ENCODE data around the gene ANXA1.
A peak's percentile ranks its signal among the peaks of the same experiment; 100 is the strongest.

Gene ANXA1

DNA sequence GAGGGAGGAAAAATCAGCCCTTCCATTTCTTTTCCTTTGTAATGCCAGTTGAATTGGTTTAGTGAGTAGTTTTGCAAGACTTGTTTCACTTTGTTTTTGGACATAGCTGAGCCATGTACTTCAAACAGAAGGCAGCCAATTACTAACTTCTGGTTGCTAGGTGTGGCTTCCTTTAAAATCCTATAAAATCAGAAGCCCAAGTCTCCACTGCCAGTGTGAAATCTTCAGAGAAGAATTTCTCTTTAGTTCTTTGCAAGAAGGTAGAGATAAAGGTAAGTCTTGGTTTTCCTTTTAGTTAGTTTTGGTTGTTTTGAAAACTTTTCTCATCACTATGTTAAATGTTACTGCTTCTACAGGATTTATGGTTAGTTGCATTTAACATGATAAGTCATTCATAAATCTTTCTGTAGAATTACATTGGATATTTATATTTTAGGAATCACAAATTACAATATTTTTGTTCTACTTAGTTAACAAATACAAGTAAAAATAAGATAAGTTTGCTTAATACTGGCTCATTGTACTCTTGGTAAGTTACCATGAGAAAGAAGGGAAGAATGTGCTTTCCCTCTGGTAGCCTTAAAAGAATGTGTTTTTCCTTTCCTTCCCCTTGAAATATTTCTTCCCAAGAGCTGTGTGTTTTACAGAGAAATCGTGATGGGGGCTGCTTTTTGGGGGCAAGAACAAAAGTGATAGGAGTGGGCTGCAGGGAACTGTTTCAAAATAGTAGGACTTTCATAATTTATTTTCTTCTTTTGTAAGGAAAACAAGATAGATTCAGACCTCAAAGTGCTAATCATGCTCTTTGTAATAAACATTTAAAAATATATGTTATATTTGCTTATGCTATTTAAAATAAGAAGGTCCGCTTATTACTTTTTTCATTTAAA is at the start of gene ANXA1:
Gene ANXA1 (plus strand): TSS at position 213 of the 890 bp plus-strand sequence. CDS start 6,671 bp downstream, outside the sequence.
- DNase-seq: no peak

DNA sequence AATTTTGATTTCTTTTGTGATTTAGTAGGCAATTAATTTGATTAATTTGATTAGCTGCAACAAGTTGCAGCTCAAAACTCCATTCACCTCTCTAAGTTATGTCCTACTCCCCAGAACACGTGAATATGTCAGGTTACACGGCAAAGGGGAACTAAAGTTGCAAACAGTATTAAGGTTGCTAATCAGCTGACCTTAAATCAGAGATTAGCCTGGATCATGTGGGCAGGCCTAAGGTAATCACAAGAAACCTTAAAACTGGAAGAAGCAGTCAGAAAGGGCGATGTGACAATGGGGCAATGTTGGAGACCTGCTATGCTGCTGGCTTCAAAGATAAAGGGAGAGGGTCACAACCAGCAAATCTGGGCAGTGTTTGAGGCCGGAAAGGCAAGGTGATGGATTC is 47.3 kb upstream of the ANXA1 start:
- no peak for DNase-seq

DNA sequence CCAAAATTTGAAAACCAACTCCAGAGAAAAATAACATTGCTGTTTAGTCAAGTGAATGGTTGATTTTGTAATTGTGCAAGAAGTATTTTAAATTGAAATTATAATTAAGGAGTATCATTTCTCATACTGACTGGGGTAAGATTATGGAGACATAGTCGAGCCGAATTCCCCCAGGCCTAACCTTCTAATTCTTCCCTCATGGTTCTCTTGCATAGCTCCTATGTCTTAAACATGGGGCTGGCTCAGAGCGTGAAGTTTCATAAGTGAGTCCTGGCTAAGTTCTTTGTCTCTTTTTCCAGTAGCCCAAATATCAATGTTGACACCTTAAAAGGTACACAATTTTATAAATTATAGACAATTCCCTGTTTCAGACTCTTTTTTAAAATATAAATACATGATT is 46.7 kb upstream of the ANXA1 start:
- no peak for DNase-seq

DNA sequence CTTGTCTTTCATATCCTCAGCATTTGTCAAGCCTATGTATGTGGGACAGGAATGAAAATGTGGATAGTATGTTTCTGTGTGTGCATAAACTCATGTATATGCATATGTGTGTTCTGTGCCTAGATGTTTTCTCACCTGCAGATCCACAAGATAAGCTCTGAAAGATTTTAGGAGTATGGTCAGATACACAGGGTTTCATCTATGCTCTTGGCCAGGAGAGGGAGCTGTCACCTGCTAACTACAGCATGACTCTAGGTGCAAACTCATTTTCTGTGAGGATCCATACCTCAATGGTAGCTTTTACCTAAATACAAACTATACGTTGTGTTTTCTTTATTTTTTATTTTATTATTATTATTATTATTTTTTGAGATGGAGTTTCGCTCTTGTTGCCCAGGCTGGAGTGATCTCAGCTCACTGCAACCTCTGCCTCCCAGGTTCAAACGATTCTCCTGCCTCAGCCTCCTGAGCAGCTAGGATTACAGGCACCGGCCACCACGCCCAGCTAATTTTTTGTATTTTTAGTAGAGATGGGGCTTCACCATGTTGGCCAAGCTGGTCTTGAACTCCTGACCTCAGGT is 44.1 kb upstream of the ANXA1 start:
- peak in 8 of 56 donors; percentile 0 to 42 (median 4) for DNase-seq

GRCh38 chr9:73114058-73114457 is 37.6 kb upstream of the ANXA1 start:
- no peak for DNase-seq

DNA sequence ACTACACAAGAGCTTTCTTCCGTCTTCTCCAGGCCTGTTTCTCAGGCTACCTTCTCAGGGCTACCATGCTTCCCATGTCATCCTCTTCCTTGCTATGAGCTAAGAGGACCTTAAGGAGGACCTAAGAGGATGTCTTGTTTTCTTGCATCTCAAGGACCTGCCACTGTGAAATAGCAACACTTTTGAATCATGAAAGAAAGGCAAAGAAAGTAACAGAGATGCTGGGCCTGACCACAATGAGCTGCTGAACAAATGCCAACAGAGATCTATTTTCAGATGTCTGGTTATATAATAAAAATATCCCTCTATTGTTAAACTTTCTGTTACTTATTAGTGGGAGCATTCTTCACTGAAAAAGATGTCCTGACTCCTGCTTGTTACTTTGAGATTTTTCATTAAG is 36.7 kb upstream of the ANXA1 start:
- no peak for DNase-seq

- no peak for DNase-seq
These were observed 35.6 kb upstream of the ANXA1 start for GRCh38 chr9:73116031-73116430.

DNA sequence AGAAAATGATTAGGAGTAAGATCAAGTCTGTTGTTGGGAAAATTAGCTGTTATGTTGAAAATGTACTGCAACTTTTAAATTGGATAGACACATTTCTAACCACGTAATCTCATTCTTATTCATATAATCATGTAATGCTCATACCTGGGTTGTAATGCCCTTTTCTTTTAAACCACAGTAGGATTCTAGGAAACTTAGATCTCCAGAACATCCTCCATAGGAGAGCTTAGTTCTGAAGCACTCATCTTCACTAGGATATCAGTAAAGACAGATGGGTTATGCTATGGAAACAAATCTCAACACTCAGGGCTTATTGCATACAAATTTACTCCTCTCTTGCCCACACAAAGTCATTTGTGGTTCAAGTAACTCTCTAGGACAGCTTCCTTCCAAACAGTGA is 34.8 kb upstream of the ANXA1 start:
- DNase-seq: no peak

GRCh38 chr9:73118286-73118685 is 33.4 kb upstream of the ANXA1 start:
- DNase-seq: no peak

GRCh38 chr9:73118898-73119554 is 32.6 kb upstream of the ANXA1 start:
- no peak for DNase-seq

GRCh38 chr9:73121375-73121935 is 30.2 kb upstream of the ANXA1 start:
- no peak for DNase-seq

- DNase-seq: no peak
These were observed 26.0 kb upstream of the ANXA1 start for GRCh38 chr9:73125651-73126050.

DNA sequence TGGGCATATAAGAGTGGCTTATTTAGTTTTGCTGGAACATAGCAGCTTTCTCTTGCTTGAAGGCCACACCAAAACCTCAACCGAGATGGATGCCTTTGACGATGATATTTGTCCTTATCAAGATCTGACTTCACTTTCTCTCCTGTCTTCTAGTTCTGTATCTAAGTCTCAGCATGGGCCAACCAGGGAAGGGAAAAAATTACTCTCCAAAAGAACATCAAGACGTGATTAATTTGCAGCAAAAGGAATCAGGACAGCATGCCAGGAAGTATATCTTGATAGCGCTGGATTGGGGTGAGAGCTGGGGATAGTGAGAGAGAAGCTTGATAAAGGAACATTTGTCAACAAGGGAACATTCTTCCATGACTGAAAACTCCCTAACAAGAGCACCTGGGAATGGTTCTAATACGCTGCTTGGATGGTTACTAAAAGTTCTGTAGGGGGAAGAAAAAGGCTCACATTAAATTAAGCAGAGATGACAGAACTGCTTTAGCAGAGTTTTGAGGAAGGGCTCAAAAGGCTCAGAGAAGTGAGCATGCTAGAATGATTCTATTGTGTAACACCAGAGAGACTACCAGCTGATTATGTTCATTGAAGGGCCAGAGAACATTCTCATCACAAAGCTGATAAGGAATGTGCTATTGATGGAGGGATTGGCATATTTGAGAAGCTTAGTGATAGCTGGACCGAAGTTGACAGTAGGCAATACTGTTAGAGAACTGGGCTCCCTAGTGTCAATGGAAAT is 21.6 kb upstream of the ANXA1 start:
- no peak for DNase-seq

- DNase-seq: no peak
These were observed 20.2 kb upstream of the ANXA1 start for GRCh38 chr9:73131461-73131860.

- peak in 39 of 56 donors; percentile 2 to 67 (median 17) for DNase-seq
These were observed 19.5 kb upstream of the ANXA1 start for GRCh38 chr9:73132034-73132776.

- DNase-seq: no peak
These were observed 18.5 kb upstream of the ANXA1 start for GRCh38 chr9:73133022-73133651.

GRCh38 chr9:73133921-73134407 is 17.7 kb upstream of the ANXA1 start:
- no peak for DNase-seq

DNA sequence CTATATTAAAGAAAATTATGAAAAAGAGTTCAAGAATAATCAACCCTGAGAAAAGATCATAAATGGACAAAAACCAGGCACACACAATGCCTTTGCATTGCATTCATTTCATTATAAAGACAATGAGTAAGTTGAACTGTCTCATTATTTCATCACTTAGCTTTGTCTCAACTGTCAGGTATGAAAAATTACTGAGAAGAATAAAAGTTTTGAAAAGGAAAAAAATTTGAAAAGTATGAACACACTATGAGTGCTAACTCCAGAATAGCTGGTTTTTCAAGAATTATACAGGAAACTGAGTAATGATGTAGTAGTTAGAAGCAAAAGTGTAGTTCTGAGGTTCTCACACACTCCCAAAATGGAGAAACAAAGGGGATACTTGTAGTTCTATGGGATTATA is 16.3 kb upstream of the ANXA1 start:
- DNase-seq: no peak

DNA sequence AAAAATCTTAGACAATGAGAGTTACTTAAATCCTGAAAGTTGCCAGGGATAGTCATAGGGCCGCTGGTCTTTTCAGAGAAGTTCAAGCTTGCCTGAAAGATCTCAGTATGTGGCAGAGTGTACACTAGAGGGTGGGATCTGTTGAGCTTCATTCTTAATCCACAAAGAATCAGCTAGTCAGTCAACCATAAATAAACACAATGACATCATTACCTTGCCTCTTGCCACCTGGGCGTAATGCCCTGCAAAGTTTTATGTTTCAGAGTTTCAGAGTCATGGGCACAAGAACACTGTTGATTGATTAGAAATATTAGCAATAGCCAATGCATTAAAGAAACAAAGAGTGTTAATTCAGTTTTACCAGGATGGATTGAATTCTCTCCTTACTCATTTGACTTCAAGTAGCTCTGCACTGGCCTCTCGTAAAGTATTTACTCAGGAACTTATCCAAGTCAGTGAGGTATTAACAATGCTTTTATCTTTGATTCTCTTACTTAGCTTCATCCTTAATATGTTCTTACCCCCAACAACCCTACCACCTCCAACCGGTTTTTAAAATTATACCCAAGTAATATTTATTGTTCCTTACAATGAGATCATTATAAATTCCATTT is 14.3 kb upstream of the ANXA1 start:
- DNase-seq: no peak

All from amygdala (tissue), 56 donors.